ENCODE data around the gene ADGRV1. TPM values are rescaled to one million over a fixed set of nuclear protein-coding genes. Genes with fewer than 3 reads are reported as not detected.

Gene ADGRV1
- total RNA-seq, 1 experiment from 2014 or later, result 6.8 TPM

GRCh38 chr5:90514520-90514919 is 44.1 kb upstream of the ADGRV1 start:
- Histone ChIP-seq H3K4me1 (ENCODE audit: insufficient read depth, low read length, poor library complexity, severe bottlenecking) (peaks cover 17% of the 10 kb centered on the region), H3K9me3 (ENCODE audit: low read depth, low read length, poor library complexity, severe bottlenecking) (no peaks in the 10 kb centered on the region), H3K36me3 (ENCODE audit: insufficient read depth, low read length, poor library complexity, severe bottlenecking) (no peaks in the 10 kb centered on the region), H3K4me3 (ENCODE audit: low read depth, low read length, poor library complexity, severe bottlenecking) (no peak overlapping the region), H3K27me3 (replicated peaks; ENCODE audit: insufficient read depth, low read depth, low read length, poor library complexity) (no peaks in the 10 kb centered on the region), H3K27ac (ENCODE audit: low read depth, low read length, poor library complexity, severe bottlenecking) (no peak overlapping the region)
- intact Hi-C loops (cut with micrococcal nuclease; ENCODE audit: unreplicated experiment), result no loop called here
- POLR2A ChIA-PET (ENCODE audit: low non-redundant PET), result no interaction called here
- no TSS peak for BruUV-seq (replicated peaks)
- TF ChIP-seq CTCF (conservative IDR thresholded peaks at IDR 0.05; ENCODE audit: low read depth, low read length) (no peak), EZH2 (IDR thresholded peaks at IDR 0.05; ENCODE audit: borderline replicate concordance, low read depth, low read length, poor library complexity, severe bottlenecking) (no peak)
- no peak for DNase-seq (ENCODE audit: low spot score)
- CTCF ChIA-PET, result no interaction called here

- TF ChIP-seq EZH2 (IDR thresholded peaks at IDR 0.05; ENCODE audit: borderline replicate concordance, low read depth, low read length, poor library complexity, severe bottlenecking), result no peak
- no peak for TF ChIP-seq CTCF (conservative IDR thresholded peaks at IDR 0.05; ENCODE audit: low read depth, low read length)
- H3K27me3 ChIP-seq (replicated peaks; ENCODE audit: insufficient read depth, low read depth, low read length, poor library complexity), result no peaks in the 10 kb centered on the region
- no peaks in the 10 kb centered on the region for H3K9me3 ChIP-seq (ENCODE audit: low read depth, low read length, poor library complexity, severe bottlenecking)
- peaks cover 20% of the 10 kb centered on the region for H3K4me1 ChIP-seq (ENCODE audit: insufficient read depth, low read length, poor library complexity, severe bottlenecking)
- no peaks in the 10 kb centered on the region for H3K36me3 ChIP-seq (ENCODE audit: insufficient read depth, low read length, poor library complexity, severe bottlenecking)
- POLR2A ChIA-PET (ENCODE audit: low non-redundant PET), result no interaction called here
- intact Hi-C loops (cut with micrococcal nuclease; ENCODE audit: unreplicated experiment), result no loop called here
- H3K27ac ChIP-seq (ENCODE audit: low read depth, low read length, poor library complexity, severe bottlenecking), result no peak overlapping the region
- H3K4me3 ChIP-seq (ENCODE audit: low read depth, low read length, poor library complexity, severe bottlenecking), result no peak overlapping the region
- CTCF ChIA-PET, result no interaction called here
- no TSS peak for BruUV-seq (replicated peaks)
- peak; percentile 91 for DNase-seq (ENCODE audit: low spot score)
These were observed 39.9 kb upstream of the ADGRV1 start for GRCh38 chr5:90518661-90519060.

- no peaks in the 10 kb centered on the region for H3K9me3 ChIP-seq (ENCODE audit: low read depth, low read length, poor library complexity, severe bottlenecking)
- ChIA-PET CTCF (no interaction called here), POLR2A (ENCODE audit: low non-redundant PET) (no interaction called here)
- no peak overlapping the region for H3K27ac ChIP-seq (ENCODE audit: low read depth, low read length, poor library complexity, severe bottlenecking)
- no TSS peak for BruUV-seq (replicated peaks)
- no peaks in the 10 kb centered on the region for H3K27me3 ChIP-seq (replicated peaks; ENCODE audit: insufficient read depth, low read depth, low read length, poor library complexity)
- intact Hi-C loops (cut with micrococcal nuclease; ENCODE audit: unreplicated experiment), result no loop called here
- peak; percentile 36 for DNase-seq (ENCODE audit: low spot score)
- H3K4me1 ChIP-seq (ENCODE audit: insufficient read depth, low read length, poor library complexity, severe bottlenecking), result peaks cover 20% of the 10 kb centered on the region
- no peak overlapping the region for H3K4me3 ChIP-seq (ENCODE audit: low read depth, low read length, poor library complexity, severe bottlenecking)
- H3K36me3 ChIP-seq (ENCODE audit: insufficient read depth, low read length, poor library complexity, severe bottlenecking), result no peaks in the 10 kb centered on the region
- no peak for TF ChIP-seq EZH2 (IDR thresholded peaks at IDR 0.05; ENCODE audit: borderline replicate concordance, low read depth, low read length, poor library complexity, severe bottlenecking)
- no peak for TF ChIP-seq CTCF (conservative IDR thresholded peaks at IDR 0.05; ENCODE audit: low read depth, low read length)
These were observed 39.5 kb upstream of the ADGRV1 start for GRCh38 chr5:90519081-90519480.

All from A673 (cell line).